ENCODE measurements around the gene ZNRF3. TPM values are rescaled to one million over a fixed set of nuclear protein-coding genes. Genes with fewer than 3 reads are reported as not detected.

Gene ZNRF3
- total RNA-seq, 4 donors from 2014 or later = 12.9 to 29.7 (median 21.9) TPM

- DNase-seq (ENCODE audit: extremely low spot score) = no peak
- Histone ChIP-seq H3K27me3 (no peaks in the 10 kb centered on the region), H3K36me3 (no peaks in the 10 kb centered on the region), H3K4me1 (peaks cover 9 to 35% (median 24%) of the 10 kb centered on the region in 4 donors), H3K9me3 (no peaks in the 10 kb centered on the region), H3K27ac (replicated peaks in 1 of 4) (no peak overlapping the region), H3K4me3 (no peak overlapping the region)
- WGBS = 88% methylated on average over 4 of the region's 4 CpGs
- TF ChIP-seq EP300 (IDR thresholded peaks at IDR 0.05) (no peak), POLR2AphosphoS5 (IDR thresholded peaks at IDR 0.05) (no peak), POLR2A (IDR thresholded peaks at IDR 0.05; ENCODE audit: low read depth) (no peak), CTCF (IDR thresholded peaks at IDR 0.05) (no peak)
- intact Hi-C loops (cut with DNase I) = no loop called here
Observed at GRCh38 chr22:28930357-28931007, 47.1 kb downstream of the ZNRF3 start.

- no peak for DNase-seq (ENCODE audit: extremely low spot score)
- Histone ChIP-seq H3K36me3 (no peaks in the 10 kb centered on the region), H3K27ac (replicated peaks in 1 of 4) (no peak overlapping the region), H3K27me3 (no peaks in the 10 kb centered on the region), H3K4me1 (peaks cover 9 to 37% (median 26%) of the 10 kb centered on the region in 4 donors), H3K9me3 (no peaks in the 10 kb centered on the region), H3K4me3 (no peak overlapping the region)
- intact Hi-C loops (cut with DNase I) = no loop called here
- WGBS = 98% methylated on average over 5 of the region's 5 CpGs
- TF ChIP-seq POLR2A (IDR thresholded peaks at IDR 0.05; ENCODE audit: low read depth) (no peak), CTCF (IDR thresholded peaks at IDR 0.05) (no peak), POLR2AphosphoS5 (IDR thresholded peaks at IDR 0.05) (no peak), EP300 (IDR thresholded peaks at IDR 0.05) (no peak)
Observed at GRCh38 chr22:28931844-28932567, 48.6 kb downstream of the ZNRF3 start.

- DNase-seq (ENCODE audit: extremely low spot score) = no peak
- Histone ChIP-seq H3K4me1 (peaks cover 9 to 38% (median 29%) of the 10 kb centered on the region in 4 donors), H3K36me3 (no peaks in the 10 kb centered on the region), H3K4me3 (no peak overlapping the region), H3K9me3 (no peaks in the 10 kb centered on the region), H3K27me3 (no peaks in the 10 kb centered on the region), H3K27ac (replicated peaks in 1 of 4) (no peak overlapping the region)
- no peak for TF ChIP-seq CTCF (IDR thresholded peaks at IDR 0.05)
- WGBS = 79% methylated on average over 2 of the region's 2 CpGs
- intact Hi-C loops (cut with DNase I) = no loop called here
Observed at GRCh38 chr22:28933321-28933720, 49.9 kb downstream of the ZNRF3 start.

GRCh38 chr22:28934026-28934425 lies 50.7 kb downstream of the ZNRF3 start:
- DNase-seq (ENCODE audit: extremely low spot score) = no peak

More at GRCh38 chr22:28934026-28934425, 50.7 kb downstream of the ZNRF3 start:
- Histone ChIP-seq H3K4me3 (no peak overlapping the region), H3K4me1 (peaks cover 9 to 38% (median 29%) of the 10 kb centered on the region in 4 donors), H3K9me3 (no peaks in the 10 kb centered on the region), H3K27ac (replicated peaks in 1 of 4) (no peak overlapping the region), H3K36me3 (no peaks in the 10 kb centered on the region), H3K27me3 (no peaks in the 10 kb centered on the region)
- intact Hi-C loops (cut with DNase I) = no loop called here
- 95% methylated on average over 3 of the region's 3 CpGs for WGBS
- TF ChIP-seq POLR2AphosphoS5 (IDR thresholded peaks at IDR 0.05) = no peak
- TF ChIP-seq CTCF (IDR thresholded peaks at IDR 0.05) = no peak
- TF ChIP-seq EP300 (IDR thresholded peaks at IDR 0.05) = no peak
- no peak for TF ChIP-seq POLR2A (IDR thresholded peaks at IDR 0.05; ENCODE audit: low read depth)
